ENCODE measurements around the gene TXLNA.

- TF ChIP-seq CTCF (conservative IDR thresholded peaks at IDR 0.05; ENCODE audit: low read depth in 2 of 2) (no peak), POLR2AphosphoS5 (IDR thresholded peaks at IDR 0.05; ENCODE audit: low read depth) (no peak), EZH2phosphoT487 (IDR thresholded peaks at IDR 0.05; ENCODE audit: unreplicated experiment) (no peak), EZH2 (IDR thresholded peaks at IDR 0.05; ENCODE audit: low read depth, unreplicated experiment) (no peak), CREB1 (CRISPR knock-in tag; IDR thresholded peaks at IDR 0.05; ENCODE audit: low read depth) (no peak)
Observed at GRCh38 chr1:32194984-32195383, 15.5 kb downstream of the TXLNA start.

All from GM23338 (cell line).